Measurements from ENCODE around the gene GPANK1. TPM values are rescaled to one million over a fixed set of nuclear protein-coding genes. Genes with fewer than 3 reads are reported as not detected.

GPANK1 gene
- total and polyA plus RNA-seq, 12 donors = 7.4 to 61.2 (median 17.2) TPM

DNA sequence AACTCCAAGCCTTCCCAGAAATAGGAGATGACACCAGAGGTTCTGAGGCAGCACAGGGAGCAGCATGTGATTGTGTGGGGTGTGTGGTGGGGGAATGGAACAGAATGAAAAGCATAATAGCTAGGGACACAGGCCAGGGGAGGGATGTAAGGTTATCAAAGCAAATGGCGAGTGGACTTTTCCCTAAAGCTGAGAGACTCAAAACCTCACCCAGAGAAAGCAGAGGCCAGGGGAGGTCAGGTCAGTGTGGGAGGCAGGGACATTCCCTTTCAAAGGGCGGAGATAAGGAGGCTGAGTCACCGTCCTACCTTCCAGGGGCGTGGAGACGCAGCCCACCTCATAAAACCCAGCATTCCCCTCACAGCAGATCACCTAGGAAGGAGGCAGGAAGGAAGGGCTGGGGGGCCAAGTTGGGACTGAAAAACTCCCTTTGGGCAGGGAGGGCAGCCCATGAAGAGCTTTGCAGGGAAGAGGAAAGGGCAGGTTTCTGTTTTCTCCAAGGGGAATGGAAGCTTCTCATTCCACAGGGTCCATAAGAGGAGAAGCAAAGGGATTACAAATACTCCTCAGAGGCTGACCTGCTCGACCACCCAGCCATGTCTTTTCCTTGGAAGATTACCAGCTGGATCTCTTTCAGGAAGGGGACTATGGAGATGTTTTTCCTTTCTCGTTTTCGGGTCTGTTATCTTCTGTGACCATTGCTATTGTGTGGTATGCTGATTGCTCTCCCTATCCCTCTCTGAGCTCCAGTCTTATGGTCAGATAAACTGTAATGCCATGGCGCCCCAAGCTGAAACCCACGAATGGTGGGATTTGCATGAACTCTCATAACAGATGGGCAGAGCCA, 25.7 kb upstream of the GPANK1 start:
- no peak overlapping the region for H3K27ac ChIP-seq
- peaks cover 0 to 97% of the 10 kb centered on the region in 2 donors for H3K36me3 ChIP-seq (replicated peaks in 1 of 2)
- no peak overlapping the region for H3K4me3 ChIP-seq
- no peak for TF ChIP-seq POLR2A (IDR thresholded peaks at IDR 0.05)
- TF ChIP-seq, protein P1, sequence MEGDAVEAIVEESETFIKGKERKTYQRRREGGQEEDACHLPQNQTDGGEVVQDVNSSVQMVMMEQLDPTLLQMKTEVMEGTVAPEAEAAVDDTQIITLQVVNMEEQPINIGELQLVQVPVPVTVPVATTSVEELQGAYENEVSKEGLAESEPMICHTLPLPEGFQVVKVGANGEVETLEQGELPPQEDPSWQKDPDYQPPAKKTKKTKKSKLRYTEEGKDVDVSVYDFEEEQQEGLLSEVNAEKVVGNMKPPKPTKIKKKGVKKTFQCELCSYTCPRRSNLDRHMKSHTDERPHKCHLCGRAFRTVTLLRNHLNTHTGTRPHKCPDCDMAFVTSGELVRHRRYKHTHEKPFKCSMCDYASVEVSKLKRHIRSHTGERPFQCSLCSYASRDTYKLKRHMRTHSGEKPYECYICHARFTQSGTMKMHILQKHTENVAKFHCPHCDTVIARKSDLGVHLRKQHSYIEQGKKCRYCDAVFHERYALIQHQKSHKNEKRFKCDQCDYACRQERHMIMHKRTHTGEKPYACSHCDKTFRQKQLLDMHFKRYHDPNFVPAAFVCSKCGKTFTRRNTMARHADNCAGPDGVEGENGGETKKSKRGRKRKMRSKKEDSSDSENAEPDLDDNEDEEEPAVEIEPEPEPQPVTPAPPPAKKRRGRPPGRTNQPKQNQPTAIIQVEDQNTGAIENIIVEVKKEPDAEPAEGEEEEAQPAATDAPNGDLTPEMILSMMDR (IDR thresholded peaks at IDR 0.05) = no peak
- intact Hi-C loops (cut with DNase I) = no loop called here
- no peaks in the 10 kb centered on the region for H3K4me1 ChIP-seq (replicated peaks in 1 of 2)
- no peak for DNase-seq
- H3K27me3 ChIP-seq = no peaks in the 10 kb centered on the region
- H3K9me3 ChIP-seq (replicated peaks in 1 of 3) = no peaks in the 10 kb centered on the region
- 61 to 72% (median 64%) methylated on average over 10 of the region's 10 CpGs for WGBS, 4 donors

GRCh38 chr6:31689249-31690110, 24.7 kb upstream of the GPANK1 start:
- no peak overlapping the region for H3K27ac ChIP-seq
- 80 to 89% (median 82%) methylated on average over 8 to 11 of the region's 11 CpGs for WGBS, 4 donors
- H3K4me3 ChIP-seq = no peak overlapping the region
- peaks cover 0 to 87% of the 10 kb centered on the region in 2 donors for H3K36me3 ChIP-seq (replicated peaks in 1 of 2)
- TF ChIP-seq POLR2A (IDR thresholded peaks at IDR 0.05) = no peak
- TF ChIP-seq, protein P1 (IDR thresholded peaks at IDR 0.05) = peak in 1 of 6 experiments; percentile 24
- no peaks in the 10 kb centered on the region for H3K27me3 ChIP-seq
- intact Hi-C loops (cut with DNase I) = loop anchor here (5.0 to 10.0 kb wide), 2 partner anchors 145 to 148 kb away; no protein-coding TSS in a partner anchor
- no peaks in the 10 kb centered on the region for H3K4me1 ChIP-seq (replicated peaks in 1 of 2)
- H3K9me3 ChIP-seq (replicated peaks in 1 of 3) = no peaks in the 10 kb centered on the region
- no peak for DNase-seq

DNA sequence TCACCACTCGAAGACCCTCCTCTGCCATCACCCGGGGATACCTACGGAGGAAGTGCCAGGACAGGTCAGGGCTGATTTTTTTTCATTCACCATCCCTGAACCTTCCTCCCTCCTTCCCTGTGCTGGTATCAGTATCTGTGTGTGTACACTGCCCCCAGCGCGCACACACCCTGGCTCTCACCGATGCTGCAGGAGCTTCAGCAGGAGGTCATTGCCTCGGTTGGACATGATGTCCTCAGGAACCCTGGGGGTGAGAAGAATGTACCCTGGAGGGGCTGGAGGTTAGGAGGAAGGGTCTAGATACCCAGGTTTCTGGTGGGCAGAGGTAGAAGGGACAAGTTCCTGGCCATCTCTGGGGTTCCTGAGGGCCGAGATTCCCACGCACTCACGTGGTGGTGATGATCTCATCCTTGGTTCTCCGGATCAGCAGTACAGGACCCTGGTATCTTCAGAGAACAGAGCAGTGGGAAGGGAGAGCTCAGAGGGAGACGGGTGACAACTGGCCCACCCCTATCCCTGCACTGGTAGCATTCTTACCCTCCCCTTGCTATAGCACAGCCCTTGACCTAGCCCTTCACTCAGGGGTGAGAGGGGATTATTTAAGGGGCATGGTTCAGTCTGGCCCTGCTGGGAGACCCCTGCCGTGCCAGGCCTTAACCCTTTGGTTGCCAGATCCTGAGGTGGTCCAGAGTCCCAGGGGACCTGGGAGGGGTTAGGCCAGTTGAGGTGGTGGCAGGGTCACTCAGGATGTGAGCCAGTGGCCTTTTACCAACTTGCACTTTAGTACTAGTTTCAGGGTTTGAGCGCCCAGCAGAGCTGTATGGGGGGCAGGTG, 23.3 kb upstream of the GPANK1 start:
- Histone ChIP-seq H3K27ac (no peak overlapping the region), H3K4me1 (replicated peaks in 1 of 2) (no peaks in the 10 kb centered on the region), H3K27me3 (no peaks in the 10 kb centered on the region), H3K36me3 (replicated peaks in 1 of 2) (peaks cover 0 to 73% of the 10 kb centered on the region in 2 donors), H3K9me3 (replicated peaks in 1 of 3) (no peaks in the 10 kb centered on the region), H3K4me3 (no peak overlapping the region)
- TF ChIP-seq, protein P1 (IDR thresholded peaks at IDR 0.05) = no peak
- no peak for DNase-seq
- 83 to 86% (median 86%) methylated on average over 12 to 14 of the region's 14 CpGs for WGBS, 4 donors
- intact Hi-C loops (cut with DNase I) = loop anchor here (5.0 to 10.0 kb wide), 2 partner anchors 147 to 149 kb away; no protein-coding TSS in a partner anchor

Data from adrenal gland (tissue), 12 donors.